HG03095 (cell line): ENCODE data around the gene ABCA3.

ENCODE experiments used
- ATAC-seq: cut with Tn5 transposase; IDR thresholded peaks from one replicate; pipeline ENCODE4 v1.9.1; 2021; ENCODE audit warnings: moderate library complexity; ENCODE audit not compliant: unreplicated experiment

ABCA3 gene

GRCh38 chr16:2235695-2236336 is 104.7 kb downstream of the ABCA3 start:
- ATAC-seq: no peak

DNA sequence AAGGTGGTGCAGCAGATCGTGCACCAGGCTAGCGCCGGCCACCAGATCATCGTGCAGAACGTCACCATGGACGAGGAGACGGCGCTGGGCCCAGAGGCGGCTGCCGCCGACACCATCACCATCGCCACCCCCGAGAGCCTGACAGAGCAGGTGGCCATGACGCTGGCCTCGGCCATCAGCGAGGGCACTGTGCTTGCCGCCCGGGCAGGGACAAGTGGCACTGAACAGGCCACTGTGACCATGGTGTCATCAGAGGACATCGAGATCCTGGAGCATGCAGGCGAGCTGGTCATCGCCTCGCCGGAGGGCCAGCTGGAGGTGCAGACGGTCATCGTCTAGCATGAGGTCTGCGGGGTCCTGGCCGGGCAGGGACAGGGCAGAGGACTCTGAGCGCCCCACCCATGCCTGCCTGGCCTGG is 105.3 kb downstream of the ABCA3 start:
- ATAC-seq: no peak

GRCh38 chr16:2234813-2235170 is 105.7 kb downstream of the ABCA3 start:
- ATAC-seq: no peak

- no peak for ATAC-seq
These were observed 106.4 kb downstream of the ABCA3 start for GRCh38 chr16:2233872-2234812.

GRCh38 chr16:2233046-2233775 is 107.3 kb downstream of the ABCA3 start:
- ATAC-seq: no peak

- ATAC-seq: no peak
These were observed 108.2 kb downstream of the ABCA3 start for GRCh38 chr16:2232094-2232990.

- no peak for ATAC-seq
These were observed 109.3 kb downstream of the ABCA3 start for GRCh38 chr16:2231016-2231931.

DNA sequence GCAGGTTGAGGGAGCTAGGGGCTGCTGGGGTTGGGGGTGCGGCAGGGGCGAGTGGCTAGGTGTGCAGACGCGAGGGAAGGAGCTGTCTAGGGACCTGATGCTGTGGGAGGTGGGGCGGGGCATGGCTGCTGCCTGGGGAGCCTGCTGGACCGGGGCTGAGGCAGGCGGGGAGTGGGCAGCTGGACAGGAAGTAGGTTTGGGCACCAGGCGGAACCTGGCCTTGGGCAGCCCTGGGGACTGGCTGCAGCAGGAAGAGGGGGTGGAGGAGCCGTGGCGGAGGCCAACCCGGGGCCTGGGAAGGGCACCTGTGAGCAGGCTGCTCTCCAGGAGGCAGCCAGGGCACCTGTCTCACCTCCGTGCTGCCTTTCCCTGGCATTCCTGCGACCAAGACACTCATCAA is 110.2 kb downstream of the ABCA3 start:
- no peak for ATAC-seq

DNA sequence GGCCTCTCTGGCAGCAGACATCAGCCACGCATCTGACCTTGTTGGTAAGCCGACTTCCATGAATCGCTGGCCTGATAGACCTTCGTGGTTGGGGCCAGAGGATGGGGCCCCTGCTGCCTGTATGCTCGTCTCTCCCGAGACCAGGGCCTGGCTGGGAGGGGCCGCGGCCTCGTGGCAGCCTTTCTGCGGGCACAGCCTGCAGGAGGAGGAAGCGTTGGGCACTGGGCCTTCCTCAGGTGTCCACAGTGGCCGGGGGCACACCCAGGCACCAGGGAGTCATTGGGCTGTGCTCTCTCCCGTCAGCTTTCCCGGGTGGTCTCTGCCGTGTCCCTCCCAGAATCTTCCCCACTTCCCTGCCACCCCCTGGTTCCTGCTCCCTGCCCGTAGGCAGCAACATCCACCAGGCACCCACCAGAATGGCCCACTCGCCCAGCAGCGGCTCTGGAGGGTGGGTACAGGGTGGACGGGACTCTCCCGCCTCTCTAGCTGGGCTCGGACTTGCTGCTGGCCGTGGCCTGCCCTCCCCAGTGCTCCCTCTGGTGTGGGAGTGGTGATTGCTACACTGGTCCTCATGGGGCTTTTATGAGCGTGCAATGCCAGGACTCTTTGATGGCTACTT is 110.8 kb downstream of the ABCA3 start:
- ATAC-seq: no peak

DNA sequence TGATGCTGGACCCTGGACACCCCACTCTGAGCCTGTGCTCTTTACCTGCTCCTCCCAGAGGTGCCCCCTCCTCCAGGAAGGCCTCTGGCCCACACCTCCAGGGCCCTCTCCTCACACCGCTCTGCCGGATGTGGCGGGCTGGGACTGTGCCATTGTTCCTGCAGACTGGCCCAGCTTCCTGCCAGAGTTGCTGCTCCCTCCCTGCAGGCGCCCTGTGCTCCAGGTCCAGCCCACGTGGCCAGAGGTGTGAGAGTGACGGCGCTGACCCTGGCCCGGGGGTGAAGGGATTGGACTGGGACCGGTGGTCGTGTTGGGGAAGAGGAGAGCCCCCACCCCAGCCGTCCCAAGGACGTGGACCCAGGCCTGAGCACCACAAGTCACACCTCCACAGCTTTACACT is 111.4 kb downstream of the ABCA3 start:
- ATAC-seq: no peak

GRCh38 chr16:2228161-2228824 is 112.2 kb downstream of the ABCA3 start:
- ATAC-seq: no peak

DNA sequence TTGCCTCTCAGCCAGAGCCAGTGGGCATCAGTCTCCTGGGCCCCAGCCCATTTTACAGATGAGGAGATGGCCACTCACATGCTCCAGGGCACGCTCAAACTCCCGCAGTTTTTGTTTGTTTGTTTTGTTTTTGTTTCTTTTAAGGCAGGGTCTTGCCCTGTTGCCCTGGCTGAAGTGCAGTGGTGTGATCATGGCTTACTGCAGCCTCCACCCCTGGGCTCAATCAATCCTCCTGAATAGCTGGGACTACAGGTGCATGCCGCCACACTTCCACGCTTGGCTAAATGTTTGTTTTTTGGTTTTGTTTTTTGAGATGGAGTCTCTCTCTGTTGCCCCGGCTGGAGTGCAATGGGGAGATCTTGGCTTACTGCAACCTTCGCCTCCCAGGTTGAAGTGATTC is 113.6 kb downstream of the ABCA3 start:
- ATAC-seq: no peak

DNA sequence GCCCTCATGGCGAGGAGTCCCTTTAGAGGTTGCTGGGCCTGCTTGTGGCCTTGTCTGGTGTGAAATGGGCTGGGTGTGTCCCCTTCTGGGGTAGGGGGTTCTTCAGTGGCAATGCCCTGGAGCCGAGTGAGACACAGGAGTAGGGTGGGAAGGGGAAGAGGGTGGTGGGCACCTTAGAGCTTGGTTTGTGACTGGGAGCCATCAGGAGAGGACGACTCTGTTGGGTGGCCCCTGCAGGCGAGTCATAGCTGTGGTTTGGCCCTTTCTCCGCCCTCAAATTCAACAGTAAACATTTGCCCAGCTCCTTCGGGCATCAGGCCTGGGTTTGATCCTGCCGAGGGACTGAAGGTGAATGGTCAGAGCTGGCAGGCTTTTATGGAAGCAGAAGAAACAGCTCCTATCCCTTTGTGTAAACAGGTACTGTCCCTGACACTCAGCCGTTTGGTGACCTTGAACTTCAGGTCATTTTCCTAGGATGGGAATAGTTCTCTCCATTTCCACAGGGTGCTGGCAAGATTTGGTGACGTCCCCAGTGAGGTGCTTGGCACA is 114.2 kb downstream of the ABCA3 start:
- ATAC-seq: no peak
